T-helper 1 cell treated with Interleukin-12 subunit alpha and Interleukin-12 subunit beta and Interleukin-4 antibody, amounts not matched to agents 30 μg/mL and 1 μg/mL, for 36 hours (primary cell): ENCODE results near the gene TMEM91.

Source experiments
- H3K27ac Mint-ChIP-seq: one replicate; pipeline ENCODE4 v1.8.0; 2021; ENCODE audit warnings: mild to moderate bottlenecking, mixed read lengths
- H3K27me3 Mint-ChIP-seq: one replicate; pipeline ENCODE4 v1.8.0; 2021; ENCODE audit warnings: low read depth, mixed read lengths
- H3K36me3 Mint-ChIP-seq: one replicate; pipeline ENCODE4 v1.8.0; 2021; ENCODE audit warnings: low read depth, mixed read lengths
- H3K4me1 Mint-ChIP-seq: one replicate; pipeline ENCODE4 v1.8.0; 2021; ENCODE audit warnings: low read depth, mixed read lengths
- H3K4me3 Mint-ChIP-seq: one replicate; pipeline ENCODE4 v1.8.0; 2021; ENCODE audit warnings: mild to moderate bottlenecking, moderate library complexity, mixed read lengths
- H3K9me3 Mint-ChIP-seq: one replicate; pipeline ENCODE4 v1.8.0; 2021; ENCODE audit warnings: mixed read lengths

TMEM91 gene

DNA sequence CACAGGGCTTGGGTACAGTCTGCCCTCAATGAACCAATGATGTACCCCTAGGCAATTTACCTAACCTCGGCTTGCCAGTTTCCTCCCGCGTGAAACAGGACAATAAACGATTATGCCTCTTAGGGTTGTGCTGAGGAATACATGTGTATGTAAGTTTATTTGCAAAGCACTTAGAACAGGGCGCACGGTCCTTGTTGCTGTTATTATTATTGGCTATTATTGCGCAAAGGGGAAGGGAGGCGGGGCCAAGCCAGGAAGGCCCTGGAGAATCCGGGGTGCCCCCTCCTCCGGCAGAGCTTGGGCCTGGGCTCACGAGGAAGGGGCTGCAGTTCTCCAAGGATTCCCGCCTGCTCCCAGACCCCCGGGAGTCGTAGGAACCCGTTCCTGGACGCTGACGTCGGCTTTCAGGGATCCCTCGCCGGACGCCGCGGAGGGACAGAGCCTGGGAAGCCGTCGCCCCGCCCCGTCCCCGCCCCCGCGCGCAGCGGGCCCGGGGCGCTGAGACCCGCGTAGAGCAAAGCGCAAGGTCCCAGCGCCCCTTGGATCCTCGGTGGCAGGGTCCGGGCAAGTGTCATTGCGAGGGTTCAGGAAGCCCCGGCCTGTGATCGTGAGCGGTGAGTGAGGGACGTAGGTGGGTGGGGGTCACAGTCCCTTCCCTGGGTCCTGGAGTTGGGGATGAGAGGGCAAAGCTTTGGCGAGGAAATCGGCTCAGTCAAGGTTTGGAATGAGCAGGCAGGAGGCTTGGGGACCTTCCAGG is at the start of gene TMEM91:
TSS of gene TMEM91 (plus strand) at position 293 of the 757 bp plus-strand sequence. CDS start 1,777 bp downstream, outside the sequence.
- Mint-ChIP-seq H3K9me3 (no peaks in the 10 kb centered on the region), H3K36me3 (peaks cover 1% of the 10 kb centered on the region), H3K4me1 (peaks cover 10% of the 10 kb centered on the region), H3K27me3 (no peaks in the 10 kb centered on the region), H3K4me3 (peak within 1 kb of the TSS; percentile 78), H3K27ac (peak within 1 kb of the TSS; percentile 67)

DNA sequence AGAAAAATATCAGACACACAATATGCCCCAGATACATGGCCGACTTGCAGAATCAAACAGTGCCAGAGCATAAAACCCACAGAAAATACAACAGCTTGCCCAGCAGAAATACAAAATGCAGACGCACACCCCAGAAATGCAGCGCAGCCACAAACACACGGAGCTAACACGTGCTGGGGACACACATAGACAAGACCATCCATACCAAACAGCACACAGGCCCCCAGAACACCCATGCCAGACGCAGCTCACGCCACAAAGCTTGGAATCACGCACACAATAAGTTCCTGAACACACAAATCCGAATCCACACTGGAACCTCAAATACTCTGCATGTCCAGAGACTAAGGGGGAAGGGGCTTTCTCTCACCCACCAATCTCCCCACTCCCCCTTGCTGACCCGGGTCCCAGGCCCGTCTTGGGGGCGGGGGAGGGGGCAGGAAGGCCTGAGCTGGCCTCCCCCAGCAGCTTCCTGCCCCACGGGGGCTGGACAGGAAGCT is 49.2 kb upstream of the TMEM91 start:
- Mint-ChIP-seq H3K27ac (peak overlapping the region; percentile 89), H3K36me3 (peaks cover 50% of the 10 kb centered on the region), H3K4me3 (peak overlapping the region; percentile 65), H3K9me3 (no peaks in the 10 kb centered on the region), H3K27me3 (no peaks in the 10 kb centered on the region), H3K4me1 (peaks cover 52% of the 10 kb centered on the region)

DNA sequence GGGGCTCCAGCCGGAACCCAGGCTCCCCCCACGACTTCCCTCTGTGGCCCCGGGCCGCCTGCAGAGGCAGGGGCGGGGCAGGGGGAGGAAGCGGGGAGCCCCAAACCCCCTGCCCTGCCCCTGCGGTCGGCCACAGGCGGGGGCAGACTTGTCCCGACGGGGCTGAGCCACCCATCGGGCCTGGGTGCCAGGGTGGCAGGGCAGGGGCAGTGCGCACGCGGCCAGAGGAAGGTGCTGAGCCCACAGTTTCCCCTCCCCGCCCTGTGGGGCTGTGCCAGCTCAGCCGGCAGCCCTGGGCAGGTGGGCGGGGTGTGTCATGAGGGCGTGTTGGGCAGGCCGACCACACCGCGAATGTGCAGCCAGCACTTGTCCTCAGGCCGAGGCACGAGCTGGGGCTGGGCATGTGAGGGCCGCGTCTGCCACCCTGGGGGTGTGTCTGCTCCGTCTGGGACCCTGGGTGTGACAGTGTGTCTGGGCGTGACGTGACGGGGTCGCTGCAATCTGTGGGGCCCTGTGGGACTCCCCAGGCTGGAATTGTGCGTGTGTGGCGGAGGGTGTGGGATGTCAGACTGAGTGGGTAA is 48.7 kb upstream of the TMEM91 start:
- Mint-ChIP-seq H3K27ac (peak overlapping the region; percentile 86), H3K36me3 (peaks cover 53% of the 10 kb centered on the region), H3K4me3 (peak overlapping the region; percentile 80), H3K4me1 (peaks cover 56% of the 10 kb centered on the region), H3K27me3 (no peaks in the 10 kb centered on the region), H3K9me3 (no peaks in the 10 kb centered on the region)

DNA sequence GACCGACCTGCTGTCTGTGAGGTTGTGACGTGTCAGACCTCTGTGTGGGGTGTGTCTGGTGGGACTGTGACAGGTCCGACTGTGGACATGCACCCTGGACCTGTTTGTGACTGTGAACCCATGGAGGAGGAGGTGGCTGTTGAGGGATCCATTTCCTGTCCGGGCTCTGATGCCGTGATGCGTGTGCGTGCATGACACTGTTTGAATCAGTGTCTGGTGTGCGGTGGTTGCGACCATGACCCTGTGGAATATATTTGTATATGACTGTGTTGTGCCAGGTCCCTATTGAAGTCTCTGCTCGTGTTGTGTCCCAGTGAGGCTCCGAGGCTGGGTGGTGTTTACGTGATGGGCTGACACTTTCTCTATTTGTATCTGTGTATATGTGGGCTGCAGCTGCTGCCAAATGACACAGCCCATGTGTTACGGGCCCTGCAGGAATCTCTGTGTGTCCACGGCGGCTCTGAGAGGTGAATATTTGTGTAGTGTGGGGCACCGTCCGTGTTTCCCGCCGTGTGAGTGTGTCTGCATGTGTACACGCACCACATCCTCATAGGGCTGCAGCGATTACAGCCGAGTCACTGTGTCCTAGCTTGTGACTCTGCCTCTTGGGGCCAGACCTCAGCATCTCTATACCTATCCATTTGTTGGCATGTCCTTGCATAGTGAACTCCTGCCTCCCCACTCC is 48.0 kb upstream of the TMEM91 start:
- Mint-ChIP-seq H3K36me3 (peaks cover 49% of the 10 kb centered on the region), H3K4me3 (peak overlapping the region; percentile 80), H3K27me3 (no peaks in the 10 kb centered on the region), H3K9me3 (no peaks in the 10 kb centered on the region), H3K27ac (peak overlapping the region; percentile 86), H3K4me1 (peaks cover 58% of the 10 kb centered on the region)

DNA sequence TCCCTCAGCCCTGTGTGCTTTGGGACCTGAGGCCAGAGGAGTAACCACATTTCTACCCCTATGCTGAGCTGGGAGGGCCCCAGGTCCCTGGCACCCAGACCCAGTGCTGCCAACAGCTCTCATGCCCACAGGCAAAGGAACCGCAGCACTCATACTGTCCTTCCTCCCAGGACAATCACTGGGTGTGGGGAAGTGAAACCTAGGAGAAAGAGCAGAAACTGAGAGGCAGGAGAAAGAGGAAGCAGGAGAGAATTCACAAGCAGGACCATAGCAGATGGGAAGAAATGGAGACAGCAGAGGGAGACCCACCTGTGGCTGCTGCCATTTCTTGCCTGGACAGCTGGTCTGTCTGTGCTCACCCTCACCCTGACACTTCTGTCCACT is 47.5 kb upstream of the TMEM91 start:
- Mint-ChIP-seq H3K4me3 (peak overlapping the region; percentile 80), H3K9me3 (no peaks in the 10 kb centered on the region), H3K36me3 (peaks cover 49% of the 10 kb centered on the region), H3K4me1 (peaks cover 58% of the 10 kb centered on the region), H3K27me3 (no peaks in the 10 kb centered on the region), H3K27ac (peak overlapping the region; percentile 86)

DNA sequence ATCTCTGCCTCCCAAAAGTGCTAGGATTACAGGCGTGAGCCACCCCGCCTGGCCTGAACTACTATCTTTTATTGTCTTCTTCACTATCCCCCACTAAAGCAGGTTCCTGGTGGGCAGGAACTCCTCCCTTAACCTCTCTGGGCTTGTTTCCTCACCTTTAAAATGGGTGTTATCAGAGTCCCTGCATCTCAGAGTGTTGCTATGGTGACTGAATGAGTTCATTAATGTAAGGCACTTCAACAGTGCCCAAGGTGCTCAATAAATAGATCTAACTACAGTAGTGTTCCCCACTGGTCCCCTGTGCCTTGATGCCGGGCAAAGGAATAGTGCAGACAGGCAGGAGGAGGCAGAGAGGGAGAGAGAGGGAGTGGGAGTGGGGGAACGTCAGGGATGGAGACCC is 45.9 kb upstream of the TMEM91 start:
- Mint-ChIP-seq H3K27me3 (no peaks in the 10 kb centered on the region), H3K4me3 (peak overlapping the region; percentile 62), H3K27ac (peak overlapping the region; percentile 71), H3K4me1 (peaks cover 50% of the 10 kb centered on the region), H3K36me3 (peaks cover 48% of the 10 kb centered on the region), H3K9me3 (no peaks in the 10 kb centered on the region)

DNA sequence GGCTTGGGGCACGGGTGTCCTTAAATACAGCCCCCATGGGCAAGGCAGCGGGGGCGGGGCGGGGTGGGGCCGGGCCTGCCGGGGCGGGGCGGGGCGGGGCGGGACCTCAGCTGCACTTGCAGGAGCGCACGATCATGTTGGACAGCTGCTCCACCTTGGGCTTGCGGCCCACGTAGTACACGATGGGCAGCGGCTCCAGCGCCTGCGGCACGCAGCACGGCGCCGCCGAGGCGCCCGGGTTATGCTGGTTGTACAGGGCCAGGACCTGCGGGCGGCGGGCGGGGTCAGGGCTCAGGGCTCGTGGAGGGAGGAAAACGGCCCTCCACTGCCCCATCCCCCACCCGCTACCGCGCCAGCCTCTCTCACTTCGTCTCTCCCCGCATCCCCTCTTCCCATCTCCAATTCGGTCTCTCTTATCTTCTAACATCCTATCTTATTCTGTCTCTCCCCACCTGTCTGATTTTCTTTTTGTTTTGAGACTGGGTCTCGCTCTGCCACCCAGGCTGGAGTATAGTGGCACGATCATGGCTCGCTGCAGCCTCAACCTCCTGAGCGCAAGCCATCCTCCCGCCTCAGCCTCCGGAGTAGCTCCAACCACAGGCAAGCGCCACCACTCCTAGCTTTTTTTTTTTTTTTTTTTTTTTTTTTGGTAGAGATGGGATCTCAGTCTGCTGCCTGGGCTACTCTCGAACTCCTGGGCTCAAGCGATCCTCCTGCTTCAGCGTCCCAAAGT is 45.2 kb upstream of the TMEM91 start:
- peaks cover 51% of the 10 kb centered on the region for H3K4me1 Mint-ChIP-seq

DNA sequence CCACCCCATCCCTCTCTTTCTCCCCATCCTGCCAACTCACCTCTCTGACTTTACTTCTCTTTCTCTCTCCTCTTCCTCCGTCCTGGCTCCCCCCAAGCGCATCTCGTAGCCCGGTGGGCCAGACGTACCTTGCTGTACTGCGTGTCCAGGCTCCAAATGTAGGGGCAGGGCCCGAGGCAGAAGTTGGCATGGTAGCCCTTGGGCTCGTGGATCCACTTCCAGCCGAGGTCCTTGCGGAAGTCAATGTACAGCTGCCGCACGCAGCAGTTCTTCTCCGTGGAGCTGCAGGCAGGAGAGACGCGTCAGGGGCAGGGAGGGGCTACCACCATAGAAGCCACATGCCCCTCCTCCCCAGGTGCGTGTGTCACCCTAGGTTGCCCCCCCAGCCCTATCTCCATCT is 44.3 kb upstream of the TMEM91 start:
- H3K36me3 Mint-ChIP-seq = peaks cover 43% of the 10 kb centered on the region

More for the DNA sequence above, 45.2 kb upstream of the TMEM91 start:
- Mint-ChIP-seq H3K27me3 (no peaks in the 10 kb centered on the region), H3K36me3 (peaks cover 47% of the 10 kb centered on the region), H3K4me3 (peak overlapping the region; percentile 57), H3K9me3 (no peaks in the 10 kb centered on the region), H3K27ac (no peak overlapping the region)

DNA sequence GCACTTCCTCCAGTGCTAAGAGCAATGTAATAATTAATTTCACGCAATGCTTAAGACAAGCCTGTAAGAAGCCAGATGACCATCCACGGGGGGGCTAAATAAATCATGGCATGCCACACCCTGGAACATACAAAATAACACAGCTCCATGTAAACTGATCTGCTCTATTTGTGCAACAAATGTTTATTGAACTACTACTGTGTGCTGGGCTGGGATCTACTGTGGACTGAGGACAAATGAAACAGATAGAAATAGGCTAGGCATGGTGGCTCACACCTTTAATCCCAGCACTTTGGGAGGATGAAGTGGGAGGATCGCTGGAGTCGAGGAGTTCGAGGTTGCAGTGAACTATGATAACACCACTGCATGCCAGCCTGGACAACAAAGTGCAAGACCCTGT is 43.9 kb upstream of the TMEM91 start:
- Mint-ChIP-seq H3K4me3 (no peak overlapping the region), H3K27ac (no peak overlapping the region), H3K4me1 (peaks cover 43% of the 10 kb centered on the region), H3K36me3 (peaks cover 42% of the 10 kb centered on the region), H3K27me3 (no peaks in the 10 kb centered on the region), H3K9me3 (no peaks in the 10 kb centered on the region)

More for the DNA sequence above, 44.3 kb upstream of the TMEM91 start:
- Mint-ChIP-seq H3K4me3 (no peak overlapping the region), H3K27me3 (no peaks in the 10 kb centered on the region), H3K4me1 (peaks cover 44% of the 10 kb centered on the region), H3K27ac (no peak overlapping the region), H3K9me3 (no peaks in the 10 kb centered on the region)

DNA sequence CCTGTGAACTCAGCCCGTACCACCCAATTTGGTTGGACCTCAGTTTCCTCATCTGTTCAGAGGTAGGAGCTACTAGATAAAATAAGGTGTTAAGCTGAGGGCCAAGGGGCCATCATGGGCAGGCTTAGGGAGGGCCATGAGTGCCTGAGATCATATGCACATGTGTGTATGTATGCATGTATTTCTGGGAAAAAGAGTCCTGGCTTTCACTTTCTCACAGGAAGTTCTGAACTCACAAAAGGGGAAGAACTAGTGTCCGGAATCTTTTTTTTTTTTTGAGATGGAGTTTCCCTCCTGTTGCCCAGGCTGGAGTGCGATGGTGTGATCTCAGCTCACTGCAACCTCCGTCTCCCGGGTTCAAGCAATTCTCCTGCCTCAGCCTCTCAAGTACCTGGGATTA is 41.5 kb upstream of the TMEM91 start:
- H3K27ac Mint-ChIP-seq = peak overlapping the region; percentile 15
- no peak overlapping the region for H3K4me3 Mint-ChIP-seq
- peaks cover 32% of the 10 kb centered on the region for H3K4me1 Mint-ChIP-seq
- no peaks in the 10 kb centered on the region for H3K9me3 Mint-ChIP-seq
- peaks cover 34% of the 10 kb centered on the region for H3K36me3 Mint-ChIP-seq
- no peaks in the 10 kb centered on the region for H3K27me3 Mint-ChIP-seq

DNA sequence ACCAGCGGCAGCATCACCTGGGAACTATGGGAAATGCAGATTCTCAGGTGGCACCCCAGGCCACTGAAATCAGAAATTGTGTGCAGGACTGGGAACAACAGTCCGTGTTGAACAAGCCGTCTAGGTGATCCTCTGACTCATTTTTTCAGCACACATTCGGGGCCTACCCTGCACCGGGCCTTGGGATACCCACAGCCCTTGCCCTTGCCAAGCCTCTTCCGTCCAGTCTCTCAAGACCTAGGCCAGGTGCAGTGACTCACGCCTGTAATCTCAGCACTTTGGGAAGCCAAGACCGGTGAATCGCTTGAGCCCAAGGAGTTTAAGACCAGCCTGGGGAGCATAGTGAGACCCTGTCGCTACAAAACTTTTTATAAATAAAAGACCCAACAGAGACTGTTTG is 40.9 kb upstream of the TMEM91 start:
- H3K27ac Mint-ChIP-seq = no peak overlapping the region
- H3K9me3 Mint-ChIP-seq = no peaks in the 10 kb centered on the region
- peaks cover 34% of the 10 kb centered on the region for H3K36me3 Mint-ChIP-seq
- peaks cover 31% of the 10 kb centered on the region for H3K4me1 Mint-ChIP-seq
- no peak overlapping the region for H3K4me3 Mint-ChIP-seq
- no peaks in the 10 kb centered on the region for H3K27me3 Mint-ChIP-seq

DNA sequence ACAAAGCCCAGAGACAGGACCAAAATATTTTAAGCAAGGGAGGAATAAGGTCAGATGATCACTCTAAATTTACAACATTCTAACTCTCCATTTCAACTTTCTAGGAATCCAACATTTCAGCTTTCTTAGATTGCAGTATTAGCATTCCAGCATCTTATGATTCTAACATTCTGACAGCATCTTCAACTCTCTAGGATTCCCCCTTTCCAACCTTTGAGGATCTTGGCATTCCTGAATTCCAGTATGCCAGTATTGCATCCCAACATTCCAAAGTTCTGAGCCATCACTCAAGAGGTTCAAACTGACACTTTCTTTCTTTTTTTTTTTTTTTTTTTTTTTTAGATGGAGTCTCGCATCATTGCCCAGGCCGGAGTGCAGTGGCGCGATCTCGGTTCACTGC is 36.4 kb upstream of the TMEM91 start:
- H3K27ac Mint-ChIP-seq = no peak overlapping the region
- H3K4me1 Mint-ChIP-seq = peaks cover 30% of the 10 kb centered on the region
- peaks cover 37% of the 10 kb centered on the region for H3K36me3 Mint-ChIP-seq
- H3K9me3 Mint-ChIP-seq = no peaks in the 10 kb centered on the region
- no peak overlapping the region for H3K4me3 Mint-ChIP-seq
- H3K27me3 Mint-ChIP-seq = no peaks in the 10 kb centered on the region

DNA sequence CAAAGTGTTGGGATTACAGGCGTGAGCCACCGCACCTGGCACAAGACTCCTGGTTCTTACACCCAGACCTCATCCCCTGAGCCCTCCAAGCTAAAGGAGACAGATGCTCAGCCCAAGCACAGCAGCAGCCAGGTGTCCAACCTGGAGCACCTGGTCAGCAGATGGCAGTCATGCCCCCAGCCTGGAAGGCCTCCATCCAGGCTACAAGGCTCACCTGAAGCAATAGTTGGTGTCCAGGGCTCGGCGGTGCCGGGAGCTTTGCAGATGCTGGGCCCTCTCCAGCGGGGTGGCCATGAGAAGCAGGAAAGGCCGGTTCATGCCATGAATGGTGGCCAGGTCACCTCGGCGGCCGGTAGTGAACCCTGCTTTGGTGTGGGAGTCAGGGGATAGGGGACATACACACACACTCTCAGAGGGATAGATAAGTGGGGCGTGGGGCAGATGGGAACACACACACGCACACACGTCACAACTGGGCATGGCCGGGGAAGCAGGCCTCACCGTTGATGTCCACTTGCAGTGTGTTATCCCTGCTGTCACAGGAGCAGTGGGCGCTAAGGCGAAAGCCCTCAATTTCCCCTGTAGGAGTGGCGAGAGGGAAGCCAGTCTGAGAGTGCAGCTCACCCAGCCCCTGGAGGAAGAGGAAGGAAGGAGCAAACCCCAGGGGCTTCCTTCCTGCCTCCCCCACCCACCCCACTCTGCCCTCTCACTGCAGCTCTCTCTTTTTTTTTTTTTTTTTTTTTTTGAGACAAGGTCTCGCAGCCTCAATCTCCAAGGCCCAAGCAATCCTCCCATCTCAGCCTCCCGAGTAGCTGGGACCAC is 34.5 kb upstream of the TMEM91 start:
- Mint-ChIP-seq H3K36me3 (peaks cover 42% of the 10 kb centered on the region), H3K9me3 (no peaks in the 10 kb centered on the region), H3K27me3 (no peaks in the 10 kb centered on the region), H3K4me3 (no peak overlapping the region), H3K4me1 (peaks cover 27% of the 10 kb centered on the region), H3K27ac (no peak overlapping the region)
